Measurements from ENCODE around the gene SYT1. TPM values are rescaled to one million over a fixed set of nuclear protein-coding genes. Genes with fewer than 3 reads are reported as not detected.
"Not testable (repeated sequence)": the region's sequence is repeated elsewhere in the genome, so short reads cannot be mapped to it uniquely, and the experiment has no call there.

The SYT1 gene
- total RNA-seq, 2 experiments from 2014 or later: not detected

GRCh38 chr12:79420146-79420618 lies 555.6 kb downstream of the SYT1 start:
- ChIA-PET POLR2A (no interaction called here), CTCF (no interaction called here)

- ChIA-PET POLR2A (no interaction called here), CTCF (no interaction called here)
Observed at GRCh38 chr12:79421236-79421740, 556.7 kb downstream of the SYT1 start.

- POLR2A ChIA-PET: no interaction called here
- CTCF ChIA-PET: no interaction called here
Observed at GRCh38 chr12:79422060-79422812, 557.7 kb downstream of the SYT1 start.

GRCh38 chr12:79423560-79423959 lies 559.0 kb downstream of the SYT1 start:
- POLR2A ChIA-PET: no interaction called here
- CTCF ChIA-PET: no interaction called here

- POLR2A ChIA-PET: no interaction called here
- CTCF ChIA-PET: no interaction called here
Observed at GRCh38 chr12:79424109-79424721, 559.6 kb downstream of the SYT1 start.

GRCh38 chr12:79426121-79426520 lies 561.5 kb downstream of the SYT1 start:
- ChIA-PET POLR2A (no interaction called here), CTCF (no interaction called here)

- POLR2A ChIA-PET: not testable (repeated sequence)
Observed at GRCh38 chr12:79426744-79427143, 562.2 kb downstream of the SYT1 start.

GRCh38 chr12:79433465-79434072 lies 569.0 kb downstream of the SYT1 start:
- ChIA-PET CTCF (no interaction called here), POLR2A (no interaction called here)

More at GRCh38 chr12:79426744-79427143, 562.2 kb downstream of the SYT1 start:
- CTCF ChIA-PET: not testable (repeated sequence)

- POLR2A ChIA-PET: no interaction called here
- CTCF ChIA-PET: no interaction called here
Observed at GRCh38 chr12:79434561-79434960, 570.0 kb downstream of the SYT1 start.

- POLR2A ChIA-PET: no interaction called here
- CTCF ChIA-PET: no interaction called here
Observed at GRCh38 chr12:79435742-79436141, 571.2 kb downstream of the SYT1 start.

- POLR2A ChIA-PET: no interaction called here
- CTCF ChIA-PET: no interaction called here
Observed at GRCh38 chr12:79438480-79439174, 574.1 kb downstream of the SYT1 start.

GRCh38 chr12:79439175-79439825 lies 574.7 kb downstream of the SYT1 start:
- CTCF ChIA-PET: no interaction called here
- POLR2A ChIA-PET: no interaction called here

- CTCF ChIA-PET: no interaction called here
- POLR2A ChIA-PET: no interaction called here
Observed at GRCh38 chr12:79441534-79441933, 577.0 kb downstream of the SYT1 start.

GRCh38 chr12:79442396-79442795 lies 577.8 kb downstream of the SYT1 start:
- POLR2A ChIA-PET: no interaction called here
- CTCF ChIA-PET: no interaction called here

GRCh38 chr12:79444089-79444488 lies 579.5 kb downstream of the SYT1 start:
- ChIA-PET POLR2A (no interaction called here), CTCF (no interaction called here)

- ChIA-PET CTCF (no interaction called here), POLR2A (no interaction called here)
Observed at GRCh38 chr12:79448816-79449215, 584.2 kb downstream of the SYT1 start.

GRCh38 chr12:79451365-79451764 lies 586.8 kb downstream of the SYT1 start:
- CTCF ChIA-PET: no interaction called here
- POLR2A ChIA-PET: no interaction called here

GRCh38 chr12:79451978-79452377 lies 587.4 kb downstream of the SYT1 start:
- ChIA-PET CTCF (no interaction called here), POLR2A (no interaction called here)

- CTCF ChIA-PET: no interaction called here
- POLR2A ChIA-PET: no interaction called here
Observed at GRCh38 chr12:79452906-79453305, 588.3 kb downstream of the SYT1 start.

- POLR2A ChIA-PET: no interaction called here
- CTCF ChIA-PET: no interaction called here
Observed at GRCh38 chr12:79453820-79454219, 589.2 kb downstream of the SYT1 start.
